Rectal smooth muscle tissue (tissue), 1 donor: ENCODE measurements around the gene CACNA2D4.

Experiments used
- H3K27ac ChIP-seq: one replicate; pipeline ENCODE4 v1.7.0; 2013; ENCODE audit warnings: low read depth, low read length, inconsistent platforms
- H3K27me3 ChIP-seq: one replicate; pipeline ENCODE4 v1.7.0; 2013; ENCODE audit warnings: low read length; ENCODE audit not compliant: control insufficient read depth, insufficient read depth
- H3K36me3 ChIP-seq: one replicate; pipeline ENCODE4 v1.7.0; 2013; ENCODE audit warnings: low read length; ENCODE audit not compliant: control insufficient read depth, insufficient read depth
- H3K4me1 ChIP-seq: one replicate; pipeline ENCODE4 v1.7.0; 2013; ENCODE audit warnings: low read length; ENCODE audit not compliant: control insufficient read depth, insufficient read depth
- H3K4me3 ChIP-seq: one replicate; pipeline ENCODE4 v1.7.0; 2013; ENCODE audit warnings: low read length
- H3K9ac ChIP-seq: one replicate; pipeline ENCODE4 v1.7.0; 2013; ENCODE audit warnings: low read length

The CACNA2D4 gene

DNA sequence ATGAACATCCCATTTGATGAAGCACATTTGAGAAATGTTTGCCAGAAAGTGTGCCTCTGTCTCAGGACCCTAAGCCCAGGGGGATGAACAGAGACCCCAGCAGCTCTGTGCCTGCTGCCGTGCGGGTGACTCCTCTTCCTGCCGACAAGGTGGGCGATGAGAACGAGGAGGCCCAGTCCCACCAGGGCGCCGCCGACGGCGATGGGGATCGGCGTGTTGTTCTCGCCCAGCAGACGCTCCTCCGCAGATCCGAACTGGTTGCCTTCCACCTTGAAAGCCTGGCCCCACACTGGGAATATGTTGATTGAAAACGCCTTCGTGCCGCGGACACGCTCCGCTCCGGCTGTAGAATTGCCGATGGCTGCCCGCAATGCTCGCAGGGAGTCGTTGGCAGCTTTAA lies 54.0 kb downstream of the CACNA2D4 start:
- Histone ChIP-seq H3K9ac (no peak overlapping the region), H3K36me3 (no peaks in the 10 kb centered on the region), H3K4me1 (no peaks in the 10 kb centered on the region), H3K27me3 (no peaks in the 10 kb centered on the region), H3K4me3 (no peak overlapping the region), H3K27ac (no peak overlapping the region)

- no peak overlapping the region for H3K9ac ChIP-seq
- no peaks in the 10 kb centered on the region for H3K27me3 ChIP-seq
- no peak overlapping the region for H3K4me3 ChIP-seq
- H3K4me1 ChIP-seq, result no peaks in the 10 kb centered on the region
- H3K36me3 ChIP-seq, result no peaks in the 10 kb centered on the region
- H3K27ac ChIP-seq, result no peak overlapping the region
Observed at GRCh38 chr12:1863823-1864222, 54.6 kb downstream of the CACNA2D4 start.

DNA sequence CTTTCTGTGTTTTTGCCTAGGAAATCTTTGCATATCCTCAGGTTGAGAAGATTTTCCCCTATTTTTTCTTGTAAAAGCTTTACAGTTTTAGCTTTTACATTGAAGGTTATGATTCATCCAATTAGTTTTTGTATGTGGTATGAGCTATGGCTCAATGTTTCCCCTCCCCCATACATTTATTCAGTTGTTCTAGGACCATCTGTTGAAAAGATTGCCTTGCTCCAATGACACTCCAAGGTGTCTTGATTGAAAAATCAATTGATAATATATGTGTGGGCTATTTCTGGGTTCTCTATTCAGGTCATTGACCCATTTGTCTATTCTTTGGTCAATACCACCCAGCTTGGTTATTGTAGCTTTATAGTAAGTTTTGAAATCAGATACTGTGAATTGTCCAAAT lies 55.5 kb downstream of the CACNA2D4 start:
- Histone ChIP-seq H3K4me3 (no peak overlapping the region), H3K36me3 (no peaks in the 10 kb centered on the region), H3K27me3 (no peaks in the 10 kb centered on the region), H3K4me1 (no peaks in the 10 kb centered on the region), H3K9ac (no peak overlapping the region), H3K27ac (no peak overlapping the region)

DNA sequence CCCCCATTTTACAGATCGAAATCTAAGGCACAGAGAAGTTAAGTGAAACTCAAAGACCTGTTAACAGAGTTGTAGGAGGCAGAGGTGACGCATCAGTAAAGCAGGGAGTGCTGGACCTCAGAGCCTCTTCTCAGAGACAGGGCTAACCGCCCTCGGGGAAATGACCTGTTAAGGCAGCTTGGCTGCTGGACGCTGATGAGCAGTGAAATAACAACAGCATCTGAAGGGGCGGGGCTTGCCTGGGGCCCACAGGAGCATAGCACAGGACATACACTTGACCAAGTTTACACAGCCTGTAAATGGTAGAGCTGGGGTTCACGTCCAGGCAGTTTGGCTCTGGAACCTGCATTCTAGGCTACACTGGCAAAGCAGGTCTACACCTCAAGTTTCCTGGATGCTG lies 58.8 kb downstream of the CACNA2D4 start:
- Histone ChIP-seq H3K27me3 (no peaks in the 10 kb centered on the region), H3K4me1 (no peaks in the 10 kb centered on the region), H3K27ac (no peak overlapping the region), H3K36me3 (no peaks in the 10 kb centered on the region), H3K9ac (no peak overlapping the region), H3K4me3 (no peak overlapping the region)

- H3K27me3 ChIP-seq, result no peaks in the 10 kb centered on the region
Observed at GRCh38 chr12:1858456-1858855, 60.0 kb downstream of the CACNA2D4 start.

DNA sequence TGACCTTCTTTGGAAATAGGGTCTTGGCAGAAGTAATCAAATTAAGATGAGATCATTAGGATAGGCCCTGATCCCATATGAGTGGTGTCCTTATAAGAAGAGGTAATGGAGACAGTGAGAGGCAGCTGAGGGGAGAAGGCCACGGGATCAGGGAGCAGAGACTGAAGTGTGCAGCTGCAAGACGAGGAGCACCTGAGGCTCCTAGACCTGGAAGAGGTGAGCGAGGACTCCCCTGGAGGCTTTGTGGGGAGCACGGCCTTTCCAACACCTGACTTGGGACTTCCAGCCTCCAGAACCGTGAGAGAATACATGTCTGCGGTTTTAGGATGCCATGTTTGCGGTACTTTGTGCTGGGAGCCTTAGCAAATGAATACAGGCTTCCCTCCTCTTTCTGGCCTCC lies 60.6 kb downstream of the CACNA2D4 start:
- no peaks in the 10 kb centered on the region for H3K4me1 ChIP-seq
- H3K36me3 ChIP-seq, result no peaks in the 10 kb centered on the region
- no peaks in the 10 kb centered on the region for H3K27me3 ChIP-seq
- H3K27ac ChIP-seq, result no peak overlapping the region
- H3K4me3 ChIP-seq, result no peak overlapping the region
- no peak overlapping the region for H3K9ac ChIP-seq

More at GRCh38 chr12:1858456-1858855, 60.0 kb downstream of the CACNA2D4 start:
- no peak overlapping the region for H3K27ac ChIP-seq
- H3K36me3 ChIP-seq, result no peaks in the 10 kb centered on the region
- H3K4me3 ChIP-seq, result no peak overlapping the region
- no peaks in the 10 kb centered on the region for H3K4me1 ChIP-seq
- H3K9ac ChIP-seq, result no peak overlapping the region

GRCh38 chr12:1857086-1857485 lies 61.4 kb downstream of the CACNA2D4 start:
- no peaks in the 10 kb centered on the region for H3K4me1 ChIP-seq
- no peaks in the 10 kb centered on the region for H3K27me3 ChIP-seq
- H3K27ac ChIP-seq, result no peak overlapping the region
- H3K4me3 ChIP-seq, result no peak overlapping the region
- no peak overlapping the region for H3K9ac ChIP-seq
- H3K36me3 ChIP-seq, result no peaks in the 10 kb centered on the region

- Histone ChIP-seq H3K36me3 (no peaks in the 10 kb centered on the region), H3K4me3 (no peak overlapping the region), H3K4me1 (no peaks in the 10 kb centered on the region), H3K9ac (no peak overlapping the region), H3K27me3 (no peaks in the 10 kb centered on the region), H3K27ac (no peak overlapping the region)
Observed at GRCh38 chr12:1855241-1855640, 63.2 kb downstream of the CACNA2D4 start.

GRCh38 chr12:1853716-1854115 lies 64.7 kb downstream of the CACNA2D4 start:
- Histone ChIP-seq H3K4me3 (no peak overlapping the region), H3K9ac (no peak overlapping the region), H3K36me3 (no peaks in the 10 kb centered on the region), H3K27ac (no peak overlapping the region), H3K4me1 (no peaks in the 10 kb centered on the region), H3K27me3 (no peaks in the 10 kb centered on the region)

DNA sequence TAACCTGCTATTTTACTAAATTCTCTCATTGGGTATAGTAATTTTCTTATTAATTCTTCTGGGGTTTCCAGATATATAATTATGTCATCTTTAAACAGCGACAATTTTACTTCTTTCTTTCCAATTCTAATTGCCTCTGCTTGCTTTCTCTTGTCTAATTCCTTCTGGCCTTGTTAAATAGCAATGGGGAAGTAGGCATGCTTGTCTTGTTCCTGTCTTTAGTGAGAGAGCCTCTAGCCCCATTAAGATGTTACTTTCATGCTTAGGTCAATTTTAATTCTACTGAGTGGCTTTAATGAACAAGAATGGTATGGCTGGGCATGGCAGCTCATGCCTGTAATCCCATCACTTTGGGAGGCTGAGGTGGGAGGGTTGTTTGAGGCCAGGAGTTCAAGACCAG lies 66.4 kb downstream of the CACNA2D4 start:
- Histone ChIP-seq H3K4me3 (no peak overlapping the region), H3K36me3 (no peaks in the 10 kb centered on the region), H3K27ac (no peak overlapping the region), H3K9ac (no peak overlapping the region), H3K4me1 (no peaks in the 10 kb centered on the region), H3K27me3 (no peaks in the 10 kb centered on the region)

GRCh38 chr12:1851151-1851701 lies 67.2 kb downstream of the CACNA2D4 start:
- Histone ChIP-seq H3K4me3 (no peak overlapping the region), H3K27ac (no peak overlapping the region), H3K4me1 (no peaks in the 10 kb centered on the region), H3K36me3 (no peaks in the 10 kb centered on the region), H3K9ac (no peak overlapping the region), H3K27me3 (no peaks in the 10 kb centered on the region)

- Histone ChIP-seq H3K36me3 (no peaks in the 10 kb centered on the region), H3K27me3 (no peaks in the 10 kb centered on the region), H3K4me1 (no peaks in the 10 kb centered on the region), H3K4me3 (no peak overlapping the region), H3K27ac (no peak overlapping the region), H3K9ac (no peak overlapping the region)
Observed at GRCh38 chr12:1848745-1849144, 69.7 kb downstream of the CACNA2D4 start.

DNA sequence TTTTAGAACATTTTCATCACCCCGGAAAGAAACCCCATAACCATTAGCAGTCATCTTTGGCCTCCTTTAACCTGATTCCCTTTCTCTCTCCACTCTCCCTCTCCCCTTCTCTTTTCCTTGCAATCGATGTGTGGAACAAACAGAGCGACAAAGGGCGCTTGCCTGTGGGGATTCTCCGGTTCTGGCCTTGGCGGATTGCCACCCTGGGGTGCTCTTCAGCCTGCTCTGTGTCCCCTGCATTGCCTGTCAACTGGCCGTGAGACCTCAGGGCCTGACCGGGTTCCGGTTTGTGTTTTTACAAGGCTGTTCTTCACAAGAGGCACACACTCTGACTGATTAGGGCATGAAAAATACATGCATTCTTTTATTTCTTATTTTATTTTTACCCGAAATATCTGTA lies 70.3 kb downstream of the CACNA2D4 start:
- no peaks in the 10 kb centered on the region for H3K4me1 ChIP-seq
- H3K27ac ChIP-seq, result no peak overlapping the region
- H3K4me3 ChIP-seq, result no peak overlapping the region
- no peaks in the 10 kb centered on the region for H3K36me3 ChIP-seq
- no peaks in the 10 kb centered on the region for H3K27me3 ChIP-seq
- H3K9ac ChIP-seq, result no peak overlapping the region
